ENCODE results near the gene EHMT1. TPM values are rescaled to one million over a fixed set of nuclear protein-coding genes. Genes with fewer than 3 reads are reported as not detected.
A peak's percentile ranks its signal among the peaks of the same experiment; 100 is the strongest.

The EHMT1 gene
- total and polyA plus RNA-seq, 2 of the 13 experiments (the other 11 are each of a cell fraction or from before 2014, with no cell fraction given), result 23.0 to 27.1 TPM

DNA sequence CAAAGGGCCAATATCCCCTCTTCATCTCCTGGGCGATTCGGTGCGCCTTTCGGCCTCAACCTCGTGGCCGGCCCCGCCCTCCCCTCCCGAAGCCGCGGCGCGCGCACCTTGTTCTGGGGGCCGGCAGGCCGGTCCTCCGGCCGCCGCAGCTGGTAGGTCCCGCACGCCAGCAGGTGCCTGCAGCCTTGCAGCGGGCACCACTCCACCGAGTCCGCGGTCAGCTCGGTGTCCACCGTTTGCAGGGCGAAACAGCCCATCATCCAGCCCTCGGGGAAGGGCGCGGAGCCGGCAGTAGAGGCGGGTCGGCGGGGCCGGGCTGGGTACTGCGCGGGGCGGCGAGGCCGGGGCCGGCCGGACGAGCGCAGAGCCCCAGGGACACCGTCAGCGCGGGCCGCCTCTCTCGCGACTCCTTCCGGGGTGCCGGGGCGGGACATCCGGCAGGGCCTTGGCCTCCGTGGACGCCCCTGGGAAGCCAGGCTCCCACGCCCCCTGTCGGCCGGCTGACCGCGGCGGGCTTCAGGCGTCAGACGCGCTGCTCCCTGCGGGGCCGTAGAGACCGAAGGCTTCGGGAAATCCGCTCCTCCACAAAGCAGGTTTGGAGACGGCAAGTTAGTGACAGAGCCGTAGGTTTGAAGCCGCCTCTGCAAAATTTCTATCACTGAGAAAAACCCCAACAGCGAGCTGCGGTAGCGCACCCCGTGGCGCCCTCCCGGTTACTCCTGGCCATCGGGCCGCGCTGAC, 40.1 kb upstream of the EHMT1 start, which contains the start of gene DPH7 (continued):
- no peak for TF ChIP-seq ZNF512 (CRISPR knock-in tag; IDR thresholded peaks at IDR 0.05)
- no peak for TF ChIP-seq NBN (conservative IDR thresholded peaks at IDR 0.05)
- TF ChIP-seq JUN (CRISPR knock-in tag; IDR thresholded peaks at IDR 0.05), result 0 out of 2 replicates have a peak, but pooled peaks have one; percentile 27
- TF ChIP-seq SSRP1 (CRISPR knock-in tag; IDR thresholded peaks at IDR 0.05), result no peak
- TF ChIP-seq SETDB1 (CRISPR knock-in tag; IDR thresholded peaks at IDR 0.05; ENCODE audit: borderline replicate concordance), result no peak
- peak; percentile 89 for TF ChIP-seq HOXA3 (CRISPR knock-in tag; IDR thresholded peaks at IDR 0.05)
- TF ChIP-seq SPEN (CRISPR knock-in tag; IDR thresholded peaks at IDR 0.05; ENCODE audit: low read depth), result peak; percentile 95
- peak; percentile 57 for TF ChIP-seq CCAR2 (optimal IDR thresholded peaks at IDR 0.05; ENCODE audit: low read depth, low read length)
- TF ChIP-seq, protein P1, sequence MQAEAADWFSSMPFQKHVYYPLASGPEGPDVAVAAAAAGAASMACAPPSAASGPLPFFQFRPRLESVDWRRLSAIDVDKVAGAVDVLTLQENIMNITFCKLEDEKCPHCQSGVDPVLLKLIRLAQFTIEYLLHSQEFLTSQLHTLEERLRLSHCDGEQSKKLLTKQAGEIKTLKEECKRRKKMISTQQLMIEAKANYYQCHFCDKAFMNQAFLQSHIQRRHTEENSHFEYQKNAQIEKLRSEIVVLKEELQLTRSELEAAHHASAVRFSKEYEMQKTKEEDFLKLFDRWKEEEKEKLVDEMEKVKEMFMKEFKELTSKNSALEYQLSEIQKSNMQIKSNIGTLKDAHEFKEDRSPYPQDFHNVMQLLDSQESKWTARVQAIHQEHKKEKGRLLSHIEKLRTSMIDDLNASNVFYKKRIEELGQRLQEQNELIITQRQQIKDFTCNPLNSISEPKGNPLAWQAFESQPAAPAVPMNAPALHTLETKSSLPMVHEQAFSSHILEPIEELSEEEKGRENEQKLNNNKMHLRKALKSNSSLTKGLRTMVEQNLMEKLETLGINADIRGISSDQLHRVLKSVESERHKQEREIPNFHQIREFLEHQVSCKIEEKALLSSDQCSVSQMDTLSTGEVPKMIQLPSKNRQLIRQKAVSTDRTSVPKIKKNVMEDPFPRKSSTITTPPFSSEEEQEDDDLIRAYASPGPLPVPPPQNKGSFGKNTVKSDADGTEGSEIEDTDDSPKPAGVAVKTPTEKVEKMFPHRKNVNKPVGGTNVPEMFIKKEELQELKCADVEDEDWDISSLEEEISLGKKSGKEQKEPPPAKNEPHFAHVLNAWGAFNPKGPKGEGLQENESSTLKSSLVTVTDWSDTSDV (CRISPR knock-in tag; IDR thresholded peaks at IDR 0.05), result peak; percentile 31; the same call in 1 of the 2 replicates
- TF ChIP-seq ZNF7 (CRISPR knock-in tag; IDR thresholded peaks at IDR 0.05), result no peak
- TF ChIP-seq POLR2G (IDR thresholded peaks at IDR 0.05; ENCODE audit: low read depth, low read length), result peak; percentile 80
- TF ChIP-seq, protein P2, sequence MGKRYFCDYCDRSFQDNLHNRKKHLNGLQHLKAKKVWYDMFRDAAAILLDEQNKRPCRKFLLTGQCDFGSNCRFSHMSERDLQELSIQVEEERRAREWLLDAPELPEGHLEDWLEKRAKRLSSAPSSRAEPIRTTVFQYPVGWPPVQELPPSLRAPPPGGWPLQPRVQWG (CRISPR knock-in tag; IDR thresholded peaks at IDR 0.05; ENCODE audit: borderline replicate concordance, low read depth), result no peak; the same call in 1 of the 2 replicates
- TF ChIP-seq ZNF605 (CRISPR knock-in tag; IDR thresholded peaks at IDR 0.05), result no peak
- peak; percentile 57 for TF ChIP-seq ZSCAN25 (CRISPR knock-in tag; IDR thresholded peaks at IDR 0.05)
- TF ChIP-seq ZFP36L1 (CRISPR knock-in tag; IDR thresholded peaks at IDR 0.05), result peak; percentile 41; the same call in 1 of the 2 replicates
- TF ChIP-seq ZFP36 (IDR thresholded peaks at IDR 0.05; ENCODE audit: borderline replicate concordance, low read depth, low read length, partially characterized antibody), result no peak
- TF ChIP-seq ELF1 (CRISPR knock-in tag; IDR thresholded peaks at IDR 0.05), result peak; percentile 47; the same call in 1 of the 2 replicates
- TF ChIP-seq ZNF282 (IDR thresholded peaks at IDR 0.05; ENCODE audit: partially characterized antibody), result no peak
- TF ChIP-seq ZNF225 (CRISPR knock-in tag; IDR thresholded peaks at IDR 0.05), result no peak
- peak; percentile 93 for TF ChIP-seq GABPA (IDR thresholded peaks at IDR 0.05; ENCODE audit: low read depth, low read length)
- peak; percentile 90 for TF ChIP-seq GABPA (CRISPR knock-in tag; IDR thresholded peaks at IDR 0.05; ENCODE audit: low read depth)
- TF ChIP-seq GRHL1 (CRISPR knock-in tag; conservative IDR thresholded peaks at IDR 0.05), result no peak

Data from HepG2 (cell line).